IMR-90 (cell line): Measurements from ENCODE around the gene CEP170B. TPM values are rescaled to one million over a fixed set of nuclear protein-coding genes. Genes with fewer than 3 reads are reported as not detected.
A peak's percentile ranks its signal among the peaks of the same experiment; 100 is the strongest.

Experiments
- ATAC-seq: fragments of 200-7000 bp; cut with Tn5 transposase; 2 replicates; pipeline ENCODE4 v1.9.1; 2020; ENCODE audit warnings: low read depth, mild to moderate bottlenecking, moderate library complexity
- BruUV-seq: library from RNA; stranded (reverse); fragments of 400-500 nt; replicated peaks from 2 replicates; lab custom pipeline; 2021; lab: Mats Ljungman, UMichigan
- CTCF ChIA-PET: fragments of 300-600 bp; formaldehyde crosslinking; extraction: SDS; loops from one replicate; lab custom pipeline; 2021; ENCODE audit warnings: antibody characterized with exemption; lab: Yijun Ruan, JAX
- POLR2A ChIA-PET: fragments of 300-600 bp; sonication (Branson Sonifier 250); formaldehyde crosslinking; loops from one replicate; lab custom pipeline; 2022; ENCODE audit warnings: antibody characterized with exemption; ENCODE audit not compliant: unreplicated experiment; lab: Charles Lee
- DNase-seq: peaks from one replicate; pipeline ENCODE4 v3.0.0; 2013
- H2AFZ ChIP-seq: replicated peaks from 2 replicates; pipeline ENCODE3; 2013; ENCODE audit warnings: low read length, mild to moderate bottlenecking; ENCODE audit not compliant: poor library complexity
- H2AK5ac ChIP-seq: 2 replicates; pipeline ENCODE4 v1.6.1; 2013; ENCODE audit warnings: low read depth, low read length, inconsistent platforms
- H2AK9ac ChIP-seq: replicated peaks from 2 replicates; pipeline ENCODE3; 2013; ENCODE audit warnings: mild to moderate bottlenecking, low read depth, low read length, moderate library complexity; ENCODE audit not compliant: poor library complexity
- H2BK120ac ChIP-seq: 2 replicates; pipeline ENCODE4 v1.6.1; 2013; ENCODE audit warnings: low read depth, low read length, inconsistent platforms
- H2BK15ac ChIP-seq: 3 replicates; pipeline ENCODE4 v1.6.1; 2013; ENCODE audit warnings: low read depth, low read length, inconsistent platforms
- H2BK20ac ChIP-seq: 2 replicates; pipeline ENCODE4 v1.6.1; 2013; ENCODE audit warnings: low read depth, mild to moderate bottlenecking, inconsistent platforms, low read length, moderate library complexity
- H2BK5ac ChIP-seq: 2 replicates; pipeline ENCODE4 v1.6.1; 2013; ENCODE audit warnings: mild to moderate bottlenecking, low read depth, low read length, inconsistent platforms; ENCODE audit not compliant: poor library complexity, severe bottlenecking
- H3K14ac ChIP-seq: replicated peaks from 2 replicates; pipeline ENCODE4 v1.6.1; 2013; ENCODE audit warnings: low read depth, low read length, inconsistent platforms
- H3K18ac ChIP-seq: 2 replicates; pipeline ENCODE4 v1.6.1; 2013; ENCODE audit warnings: low read depth, low read length, control low read depth
- H3K23ac ChIP-seq: 2 replicates; pipeline ENCODE4 v1.6.1; 2013; ENCODE audit warnings: low read depth, low read length, inconsistent platforms
- H3K27ac ChIP-seq: 2 replicates; pipeline ENCODE4 v1.5.1; 2013; ENCODE audit warnings: mild to moderate bottlenecking, control low read depth, low read length; ENCODE audit not compliant: insufficient read depth
- H3K27me3 ChIP-seq: 2 replicates; pipeline ENCODE4 v1.6.1; 2013; ENCODE audit warnings: low read length; ENCODE audit not compliant: control insufficient read depth, insufficient read depth
- H3K36me3 ChIP-seq: 2 replicates; pipeline ENCODE4 v1.6.1; 2013; ENCODE audit warnings: low read length, mixed read lengths; ENCODE audit not compliant: control insufficient read depth, insufficient read depth
- H3K4ac ChIP-seq: 2 replicates; pipeline ENCODE4 v1.6.1; 2013; ENCODE audit warnings: low read depth, low read length, inconsistent platforms
- H3K4me1 ChIP-seq: 2 replicates; pipeline ENCODE4 v1.6.1; 2013; ENCODE audit warnings: low read length, mixed read lengths; ENCODE audit not compliant: control insufficient read depth, insufficient read depth
- H3K4me2 ChIP-seq: 2 replicates; pipeline ENCODE4 v1.6.1; 2013; ENCODE audit warnings: low read depth, mild to moderate bottlenecking, control low read depth, low read length, moderate library complexity
- H3K4me3 ChIP-seq: 2 replicates; pipeline ENCODE4 v1.5.1; 2013; ENCODE audit warnings: low read depth, mild to moderate bottlenecking, control low read depth, low read length, moderate library complexity; ENCODE audit not compliant: insufficient read depth
- H3K56ac ChIP-seq: 2 replicates; pipeline ENCODE4 v1.6.1; 2013; ENCODE audit warnings: low read length, inconsistent platforms; ENCODE audit not compliant: insufficient read depth; ENCODE audit errors: extremely low read depth
- H3K79me1 ChIP-seq, 2 experiments: 2 replicates each; pipeline ENCODE4 v1.6.1; 2013; ENCODE audit warnings: low read length in 2 of 2, inconsistent platforms in 1 of 2, low read depth in 1 of 2
- H3K9ac ChIP-seq: 2 replicates; pipeline ENCODE4 v1.6.1; 2013; ENCODE audit warnings: low read depth, low read length, control low read depth
- H3K9me1 ChIP-seq: 2 replicates; pipeline ENCODE4 v1.6.1; 2013; ENCODE audit warnings: low read length, inconsistent platforms; ENCODE audit not compliant: insufficient read depth
- H3K9me3 ChIP-seq: 2 replicates; pipeline ENCODE4 v1.6.1; 2013; ENCODE audit warnings: low read length; ENCODE audit not compliant: control insufficient read depth, insufficient read depth
- H4K20me1 ChIP-seq: 2 replicates; pipeline ENCODE4 v1.6.1; 2013; ENCODE audit warnings: low read length, inconsistent platforms; ENCODE audit not compliant: insufficient read depth
- H4K5ac ChIP-seq: 2 replicates; pipeline ENCODE4 v1.6.1; 2013; ENCODE audit warnings: mild to moderate bottlenecking, low read depth, low read length, control low read depth
- H4K8ac ChIP-seq, 2 experiments: 2 replicates each; pipeline ENCODE4 v1.6.1; 2013; ENCODE audit warnings: low read depth in 2 of 2, low read length in 2 of 2, control low read depth in 1 of 2, inconsistent platforms in 1 of 2
- H4K91ac ChIP-seq: 2 replicates; pipeline ENCODE4 v1.6.1; 2013; ENCODE audit warnings: low read depth, low read length, inconsistent platforms; ENCODE audit not compliant: insufficient read depth
- CEBPB ChIP-seq: IDR thresholded peaks from 2 replicates; pipeline ENCODE4 v1.6.1; 2012; ENCODE audit warnings: low read depth, low read length, improper control_type of control experiment
- FOS ChIP-seq: fragments of 150-350 bp; IDR thresholded peaks from 2 replicates; pipeline ENCODE4 v1.6.1; 2016; ENCODE audit warnings: low read depth, low read length
- MAZ ChIP-seq: IDR thresholded peaks from 2 replicates; pipeline ENCODE4 v1.6.1; 2012; ENCODE audit warnings: low read depth, mild to moderate bottlenecking, low read length, improper control_type of control experiment, moderate library complexity, borderline replicate concordance
- MXI1 ChIP-seq: IDR thresholded peaks from 2 replicates; pipeline ENCODE4 v1.6.1; 2012; ENCODE audit warnings: low read depth, mild to moderate bottlenecking, low read length, moderate library complexity, borderline replicate concordance
- NFE2L2 ChIP-seq: fragments of 150-350 bp; IDR thresholded peaks from 2 replicates; pipeline ENCODE4 v1.6.1; 2016; ENCODE audit warnings: low read depth, mild to moderate bottlenecking, low read length
- RAD21 ChIP-seq: IDR thresholded peaks from 2 replicates; pipeline ENCODE4 v1.6.1; 2012; ENCODE audit warnings: low read length, improper control_type of control experiment
- SMC3 ChIP-seq: fragments of 150-350 bp; IDR thresholded peaks from 2 replicates; pipeline ENCODE4 v1.6.1; 2016; ENCODE audit warnings: low read depth, mild to moderate bottlenecking, antibody characterized with exemption, low read length, moderate library complexity
- WGBS, 2 experiments: methylation state at CpG; one replicate each; pipeline versions ENCODE4 v1.1.5 to v1.1.7; 2013; ENCODE audit warnings: missing lambda C conversion rate in 2 of 2; ENCODE audit not compliant: insufficient read length in 1 of 2; ENCODE audit errors: extremely low coverage in 2 of 2; 5-methylcytosine and 5-hydroxymethylcytosine counted together
- dilution Hi-C: fragments of 300-500 bp; cut with HindIII; formaldehyde crosslinking; loops from one replicate; pipeline ENCODE4 v1.14.3; 2018; ENCODE audit warnings: low sequenced_read_pairs; ENCODE audit not compliant: unreplicated experiment
- in situ Hi-C: fragments of 300-500 bp; cut with MboI; formaldehyde crosslinking; loops from 3 replicates; pipeline ENCODE4 v1.14.3; 2019; ENCODE audit warnings: low sequenced_read_pairs, inconsistent platforms, mixed read lengths
- intact Hi-C: fragments of 100-400 bp; cut with micrococcal nuclease; formaldehyde crosslinking; loops from 2 replicates; pipeline ENCODE4 v1.10.0; 2022
- polyA plus RNA-seq, 3 experiments: library from polyadenylated mRNA; depleted of rRNA; stranded (reverse); fragments of >200 nt; gene quantifications; 2 replicates each; pipeline ENCODE4 v1.2.3, GENCODE V29; 2012; ENCODE audit warnings: low replicate concordance in 1 of 3
- total RNA-seq: library from RNA; depleted of rRNA; stranded (reverse); fragments of >200 nt; gene quantifications from 2 replicates; pipeline ENCODE4 v1.2.3, GENCODE V29; 2012
- TF ChIP-seq, protein P1 (sequence below): conservative IDR thresholded peaks from 2 replicates; pipeline ENCODE4 v1.5.1; 2012; ENCODE audit warnings: mild to moderate bottlenecking, low read depth, low read length, improper control_type of control experiment

The CEP170B gene
- total and polyA plus RNA-seq, 2 of the 4 experiments (the other 2 are of a cell fraction) = 3.6 to 13.1 TPM

DNA sequence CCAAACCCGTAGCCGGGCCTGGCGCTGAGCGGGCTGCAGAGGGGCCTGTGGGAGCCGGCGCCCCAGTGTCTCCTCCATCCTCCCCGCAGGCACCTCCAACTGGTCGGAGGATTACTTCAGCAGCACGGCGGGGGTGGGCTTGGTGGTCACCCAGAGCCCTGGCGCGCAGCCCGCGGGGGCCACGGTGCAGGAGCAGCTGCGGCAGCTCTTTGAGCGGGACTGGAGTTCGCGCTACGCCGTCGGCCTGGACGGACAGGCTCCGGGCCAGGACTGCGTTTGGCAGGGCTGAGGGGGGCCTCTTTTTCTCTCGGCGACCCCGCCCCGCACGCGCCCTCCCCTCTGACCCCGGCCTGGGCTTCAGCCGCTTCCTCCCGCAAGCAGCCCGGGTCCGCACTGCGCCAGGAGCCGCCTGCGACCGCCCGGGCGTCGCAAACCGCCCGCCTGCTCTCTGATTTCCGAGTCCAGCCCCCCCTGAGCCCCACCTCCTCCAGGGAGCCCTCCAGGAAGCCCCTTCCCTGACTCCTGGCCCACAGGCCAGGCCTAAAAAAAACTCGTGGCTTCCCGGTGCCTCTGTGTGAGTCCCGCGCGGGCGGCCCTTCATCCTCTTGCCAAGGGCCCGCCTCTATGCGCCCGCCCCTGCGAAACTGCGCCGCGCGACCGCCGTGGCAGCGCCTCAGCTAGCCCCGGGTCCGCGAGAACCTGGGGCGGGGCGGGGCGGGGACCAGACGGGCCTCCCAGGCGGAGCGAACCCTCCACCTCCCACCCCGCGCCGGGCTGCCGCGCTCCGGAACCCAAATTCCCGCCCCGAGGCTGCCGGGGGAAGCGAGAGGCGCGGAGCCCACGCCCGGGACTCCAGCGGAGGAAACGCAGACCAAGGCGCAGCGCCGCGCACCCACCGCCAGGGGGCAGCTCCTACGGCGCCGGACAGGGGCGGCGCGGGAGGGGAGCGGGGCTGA is 67.9 kb downstream of the CEP170B start:
- H3K9ac ChIP-seq = peak overlapping the region; percentile 54

More for the DNA sequence above, 67.9 kb downstream of the CEP170B start:
- H2BK20ac ChIP-seq = no peak overlapping the region
- no peaks in the 10 kb centered on the region for H4K20me1 ChIP-seq
- H3K4me3 ChIP-seq = peak overlapping the region; percentile 55
- H3K4me1 ChIP-seq = peaks cover 2% of the 10 kb centered on the region; the same call in 1 of the 2 replicates
- peak overlapping the region; percentile 28; the same call in 1 of the 2 replicates for H2AK5ac ChIP-seq
- H3K4ac ChIP-seq = no peak overlapping the region; the same call in 1 of the 2 replicates
- no peak overlapping the region for H2BK5ac ChIP-seq
- peak; percentile 70 for DNase-seq
- H3K14ac ChIP-seq = no peak overlapping the region
- WGBS, 2 experiments = 10% methylated on average over 36 of the region's 100 CpGs; no CpG with 5 or more reads in 1 of the 2 experiments
- ChIA-PET CTCF (interaction anchor here (1.4 kb wide), 1 partner anchor 112 kb away, joined by 4 read pairs; no protein-coding TSS in a partner anchor), POLR2A (no interaction called here)
- peak overlapping the region; percentile 91 for H2AFZ ChIP-seq
- H3K18ac ChIP-seq = no peak overlapping the region; the same call in 1 of the 2 replicates
- dilution Hi-C loops = loop anchor here (10.0 kb wide), 1 partner anchor 122 kb away; no protein-coding TSS in a partner anchor
- peak overlapping the region; percentile 16; the same call in 1 of the 2 replicates for H3K27ac ChIP-seq
- peak; percentile 97 for ATAC-seq
- no peak overlapping the region for H3K23ac ChIP-seq
- no peak overlapping the region for H4K91ac ChIP-seq
- no peaks in the 10 kb centered on the region for H3K9me3 ChIP-seq
- H3K56ac ChIP-seq = no peak overlapping the region
- no peaks in the 10 kb centered on the region for H3K79me1 ChIP-seq
- no peak overlapping the region for H2BK15ac ChIP-seq
- peaks cover 57% of the 10 kb centered on the region for H3K27me3 ChIP-seq
- no peak overlapping the region for H2BK120ac ChIP-seq
- H4K5ac ChIP-seq = no peak overlapping the region
- H3K9me1 ChIP-seq = no peaks in the 10 kb centered on the region
- H2AK9ac ChIP-seq = no peak overlapping the region
- H3K36me3 ChIP-seq = no peaks in the 10 kb centered on the region
- TF ChIP-seq, protein P1, sequence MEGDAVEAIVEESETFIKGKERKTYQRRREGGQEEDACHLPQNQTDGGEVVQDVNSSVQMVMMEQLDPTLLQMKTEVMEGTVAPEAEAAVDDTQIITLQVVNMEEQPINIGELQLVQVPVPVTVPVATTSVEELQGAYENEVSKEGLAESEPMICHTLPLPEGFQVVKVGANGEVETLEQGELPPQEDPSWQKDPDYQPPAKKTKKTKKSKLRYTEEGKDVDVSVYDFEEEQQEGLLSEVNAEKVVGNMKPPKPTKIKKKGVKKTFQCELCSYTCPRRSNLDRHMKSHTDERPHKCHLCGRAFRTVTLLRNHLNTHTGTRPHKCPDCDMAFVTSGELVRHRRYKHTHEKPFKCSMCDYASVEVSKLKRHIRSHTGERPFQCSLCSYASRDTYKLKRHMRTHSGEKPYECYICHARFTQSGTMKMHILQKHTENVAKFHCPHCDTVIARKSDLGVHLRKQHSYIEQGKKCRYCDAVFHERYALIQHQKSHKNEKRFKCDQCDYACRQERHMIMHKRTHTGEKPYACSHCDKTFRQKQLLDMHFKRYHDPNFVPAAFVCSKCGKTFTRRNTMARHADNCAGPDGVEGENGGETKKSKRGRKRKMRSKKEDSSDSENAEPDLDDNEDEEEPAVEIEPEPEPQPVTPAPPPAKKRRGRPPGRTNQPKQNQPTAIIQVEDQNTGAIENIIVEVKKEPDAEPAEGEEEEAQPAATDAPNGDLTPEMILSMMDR = peak; percentile 72
- TF ChIP-seq FOS = no peak
- TF ChIP-seq NFE2L2 = no peak
- peak; percentile 55 for TF ChIP-seq RAD21
- no peak for TF ChIP-seq CEBPB
- peak; percentile 93 for TF ChIP-seq MAZ
- TF ChIP-seq MXI1 = 0 out of 2 replicates have a peak, but pooled peaks have one; percentile 28
- peak; percentile 66 for TF ChIP-seq SMC3
- in situ Hi-C loops = no loop called here
- BruUV-seq = no TSS peak
- intact Hi-C loops = loop anchor here (1.0 to 5.0 kb wide), 3 partner anchors 36 to 112 kb away; no protein-coding TSS in a partner anchor
- peak overlapping the region; percentile 50 to 86; a peak in 3 of 4 replicates for H4K8ac ChIP-seq
- peak overlapping the region; percentile 65 for H3K4me2 ChIP-seq
